OCI-LY1 (cell line): ENCODE measurements around the gene ZNF620.

Experiments used
- H2AFZ ChIP-seq: fragments of 200-600 bp; sonication (generic), shearing (Covaris generic); 2 replicates; pipeline ENCODE4 v1.6.0; 2014; ENCODE audit warnings: antibody characterized with exemption, mild to moderate bottlenecking, low read length
- H3F3A ChIP-seq: fragments of 200-600 bp; sonication (generic), shearing (Covaris generic); 2 replicates; pipeline ENCODE4 v1.6.0; 2014; ENCODE audit warnings: mild to moderate bottlenecking, antibody characterized with exemption, low read length, moderate library complexity; ENCODE audit not compliant: insufficient read depth
- H3K27ac ChIP-seq: fragments of 200-600 bp; sonication (generic); 2 replicates; pipeline ENCODE4 v1.5.1; 2014; ENCODE audit warnings: low read length, mixed run types, mild to moderate bottlenecking, low read depth; ENCODE audit not compliant: poor library complexity, severe bottlenecking
- H3K27me3 ChIP-seq: fragments of 200-600 bp; sonication (generic); 2 replicates; pipeline ENCODE4 v1.6.0; 2014; ENCODE audit warnings: antibody characterized with exemption, mild to moderate bottlenecking, low read length, moderate library complexity; ENCODE audit not compliant: insufficient read depth
- H3K36me3 ChIP-seq: fragments of 200-600 bp; sonication (generic); 2 replicates; pipeline ENCODE4 v1.6.1; 2014; ENCODE audit warnings: mild to moderate bottlenecking, antibody characterized with exemption, low read length, moderate library complexity, mixed read lengths; ENCODE audit not compliant: insufficient read depth
- H3K4me1 ChIP-seq: fragments of 200-600 bp; sonication (generic); 2 replicates; pipeline ENCODE4 v1.5.1; 2014; ENCODE audit warnings: mild to moderate bottlenecking, low read length, moderate library complexity; ENCODE audit not compliant: insufficient read depth, severe bottlenecking
- H3K4me2 ChIP-seq: fragments of 200-600 bp; sonication (generic), shearing (Covaris generic); 2 replicates; pipeline ENCODE4 v1.6.1; 2014; ENCODE audit warnings: low read length
- H3K4me3 ChIP-seq: fragments of 200-600 bp; sonication (generic); 2 replicates; pipeline ENCODE4 v1.5.1; 2014; ENCODE audit warnings: low read length, low read depth, mild to moderate bottlenecking, mixed read lengths; ENCODE audit not compliant: poor library complexity, severe bottlenecking
- H3K79me2 ChIP-seq: fragments of 200-600 bp; shearing (Covaris generic); 2 replicates; pipeline ENCODE4 v1.6.1; 2016; ENCODE audit warnings: mixed run types, low read length, mixed read lengths; ENCODE audit not compliant: insufficient read depth
- H3K9ac ChIP-seq: fragments of 200-600 bp; sonication (generic), shearing (Covaris generic); 2 replicates; pipeline ENCODE4 v1.6.1; 2014; ENCODE audit warnings: mild to moderate bottlenecking, low read length, mixed read lengths
- H3K9me2 ChIP-seq: fragments of 200-600 bp; sonication (generic), shearing (Covaris generic); 2 replicates; pipeline ENCODE4 v1.6.1; 2014; ENCODE audit warnings: low read depth, mild to moderate bottlenecking, low read length, mixed read lengths
- H3K9me3 ChIP-seq: fragments of 200-600 bp; shearing (Covaris generic); 2 replicates; pipeline ENCODE4 v1.6.1; 2014; ENCODE audit warnings: low read length, mixed read lengths
- H4K20me1 ChIP-seq: fragments of 200-600 bp; sonication (generic), shearing (Covaris generic); 2 replicates; pipeline ENCODE4 v1.6.0; 2016; ENCODE audit warnings: mild to moderate bottlenecking, low read length; ENCODE audit not compliant: insufficient read depth
- EZH2 ChIP-seq: fragments of 200-600 bp; sonication (generic), shearing (Covaris generic); IDR thresholded peaks from 2 replicates; pipeline ENCODE4 v1.8.0; 2017; ENCODE audit warnings: borderline replicate concordance, mixed run types, mild to moderate bottlenecking, antibody characterized with exemption, low read length, moderate library complexity, mixed read lengths
- TF ChIP-seq, protein P1 (sequence below): fragments of 200-600 bp; sonication (generic), shearing (Covaris generic); IDR thresholded peaks from 2 replicates; pipeline ENCODE4 v1.5.1; 2017; ENCODE audit warnings: mild to moderate bottlenecking, antibody characterized with exemption, low read length, moderate library complexity, mixed read lengths

Gene ZNF620

DNA sequence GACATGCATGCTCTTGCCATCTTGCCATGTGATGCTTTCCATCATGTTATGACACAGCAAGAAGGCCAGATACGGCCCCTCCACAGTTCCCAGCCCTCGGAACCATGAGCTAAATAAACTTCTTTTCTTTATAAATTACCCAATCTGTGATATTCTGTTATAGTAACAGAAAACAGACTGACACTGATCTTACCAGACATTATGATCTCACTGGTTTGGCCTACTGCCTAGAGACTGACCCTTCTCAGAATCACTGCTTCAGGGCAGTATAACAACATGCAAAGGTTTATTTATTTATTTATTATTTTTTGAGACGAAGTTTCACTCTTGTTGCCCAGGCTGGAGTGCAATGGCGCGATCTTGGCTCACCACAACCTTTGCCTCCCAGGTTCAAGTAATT lies 14.9 kb upstream of the ZNF620 start:
- Histone ChIP-seq H3K79me2 (no peaks in the 10 kb centered on the region), H3K27ac (no peak overlapping the region), H4K20me1 (no peaks in the 10 kb centered on the region), H3K27me3 (no peaks in the 10 kb centered on the region), H3K9me3 (peaks cover 14% of the 10 kb centered on the region), H3K9ac (no peak overlapping the region), H3K4me3 (no peak overlapping the region), H3K9me2 (no peaks in the 10 kb centered on the region), H3K4me1 (no peaks in the 10 kb centered on the region), H3K36me3 (peaks cover 19% of the 10 kb centered on the region), H2AFZ (no peak overlapping the region), H3F3A (no peaks in the 10 kb centered on the region), H3K4me2 (no peak overlapping the region)
- TF ChIP-seq EZH2: no peak
- TF ChIP-seq, protein P1, sequence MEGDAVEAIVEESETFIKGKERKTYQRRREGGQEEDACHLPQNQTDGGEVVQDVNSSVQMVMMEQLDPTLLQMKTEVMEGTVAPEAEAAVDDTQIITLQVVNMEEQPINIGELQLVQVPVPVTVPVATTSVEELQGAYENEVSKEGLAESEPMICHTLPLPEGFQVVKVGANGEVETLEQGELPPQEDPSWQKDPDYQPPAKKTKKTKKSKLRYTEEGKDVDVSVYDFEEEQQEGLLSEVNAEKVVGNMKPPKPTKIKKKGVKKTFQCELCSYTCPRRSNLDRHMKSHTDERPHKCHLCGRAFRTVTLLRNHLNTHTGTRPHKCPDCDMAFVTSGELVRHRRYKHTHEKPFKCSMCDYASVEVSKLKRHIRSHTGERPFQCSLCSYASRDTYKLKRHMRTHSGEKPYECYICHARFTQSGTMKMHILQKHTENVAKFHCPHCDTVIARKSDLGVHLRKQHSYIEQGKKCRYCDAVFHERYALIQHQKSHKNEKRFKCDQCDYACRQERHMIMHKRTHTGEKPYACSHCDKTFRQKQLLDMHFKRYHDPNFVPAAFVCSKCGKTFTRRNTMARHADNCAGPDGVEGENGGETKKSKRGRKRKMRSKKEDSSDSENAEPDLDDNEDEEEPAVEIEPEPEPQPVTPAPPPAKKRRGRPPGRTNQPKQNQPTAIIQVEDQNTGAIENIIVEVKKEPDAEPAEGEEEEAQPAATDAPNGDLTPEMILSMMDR: no peak

DNA sequence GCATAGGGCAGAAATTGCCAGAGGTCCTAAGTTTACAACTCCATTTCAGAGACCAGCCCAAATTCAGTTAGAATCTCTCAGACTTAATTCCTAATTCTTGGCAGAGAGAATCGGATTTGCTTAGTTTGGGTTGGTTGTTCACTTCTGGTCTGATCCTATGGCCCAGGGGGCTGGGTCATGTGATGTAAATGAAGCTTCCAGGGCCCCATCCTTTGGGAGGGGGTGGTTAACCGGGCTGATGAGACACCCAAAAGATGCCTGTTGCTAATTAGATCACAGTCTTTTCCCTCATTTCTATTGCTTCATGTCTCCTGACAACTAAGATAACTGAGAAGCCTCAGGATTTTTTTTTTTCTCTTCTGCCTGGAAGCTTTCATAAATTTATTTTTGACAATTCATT lies 11.1 kb upstream of the ZNF620 start:
- Histone ChIP-seq H3K9ac (no peak overlapping the region), H3K4me1 (no peaks in the 10 kb centered on the region), H3K9me3 (no peaks in the 10 kb centered on the region), H3K4me3 (no peak overlapping the region), H3K4me2 (no peak overlapping the region), H3K79me2 (no peaks in the 10 kb centered on the region), H3K27me3 (no peaks in the 10 kb centered on the region), H2AFZ (no peak overlapping the region), H3F3A (no peaks in the 10 kb centered on the region), H3K27ac (no peak overlapping the region), H3K9me2 (no peaks in the 10 kb centered on the region), H4K20me1 (no peaks in the 10 kb centered on the region), H3K36me3 (no peaks in the 10 kb centered on the region)
- TF ChIP-seq, protein P1: no peak
- TF ChIP-seq EZH2: no peak

DNA sequence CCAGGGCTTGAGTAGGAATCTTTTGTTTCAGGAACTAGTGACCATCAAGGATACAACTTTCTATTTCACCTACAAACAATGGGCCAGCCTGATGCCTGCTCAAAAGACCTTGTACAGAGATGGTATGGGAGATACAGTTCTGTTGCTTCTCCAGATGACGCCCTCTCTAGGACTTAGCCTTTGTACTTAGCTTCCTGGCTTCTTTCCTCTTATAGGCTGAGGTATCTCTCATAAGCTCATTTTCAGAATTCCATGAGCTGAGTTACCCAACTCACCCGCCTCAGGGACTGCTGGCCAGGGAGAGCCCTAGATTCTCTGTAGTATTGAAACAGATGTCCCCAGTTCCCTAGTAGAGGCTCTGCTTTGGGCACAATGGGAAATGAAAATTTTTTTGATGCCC lies 8.6 kb upstream of the ZNF620 start:
- TF ChIP-seq, protein P1: no peak
- no peak for TF ChIP-seq EZH2
- no peak overlapping the region for H3K9ac ChIP-seq
- H3K9me3 ChIP-seq: no peaks in the 10 kb centered on the region
- no peaks in the 10 kb centered on the region for H3K36me3 ChIP-seq
- no peak overlapping the region for H3K4me3 ChIP-seq
- no peaks in the 10 kb centered on the region for H4K20me1 ChIP-seq
- no peaks in the 10 kb centered on the region for H3K27me3 ChIP-seq
- H3F3A ChIP-seq: no peaks in the 10 kb centered on the region
- no peak overlapping the region for H2AFZ ChIP-seq
- H3K79me2 ChIP-seq: no peaks in the 10 kb centered on the region
- no peaks in the 10 kb centered on the region for H3K9me2 ChIP-seq
- no peak overlapping the region for H3K4me2 ChIP-seq
- no peaks in the 10 kb centered on the region for H3K4me1 ChIP-seq
- no peak overlapping the region for H3K27ac ChIP-seq
